Chondrocyte (in vitro differentiated cells): ENCODE measurements around the gene KRT28. TPM values are rescaled to one million over a fixed set of nuclear protein-coding genes. Genes with fewer than 3 reads are reported as not detected.

Experiments
- DNase-seq: peaks from one replicate; pipeline ENCODE4 v3.0.0; 2021; ENCODE audit warnings: mixed read lengths, low spot score
- H3K27ac Mint-ChIP-seq: one replicate; pipeline ENCODE4 v1.8.0; 2021; ENCODE audit warnings: mild to moderate bottlenecking, moderate library complexity, mixed read lengths; ENCODE audit not compliant: unreplicated experiment
- H3K27me3 Mint-ChIP-seq: 2 replicates; pipeline ENCODE4 v1.8.0; 2021; ENCODE audit warnings: low read depth, mixed read lengths
- H3K36me3 Mint-ChIP-seq: 2 replicates; pipeline ENCODE4 v1.8.0; 2021; ENCODE audit warnings: low read depth, mixed read lengths
- H3K4me1 Mint-ChIP-seq: 2 replicates; pipeline ENCODE4 v1.8.0; 2021; ENCODE audit warnings: low read depth, mild to moderate bottlenecking, mixed read lengths
- H3K4me3 Mint-ChIP-seq: one replicate; pipeline ENCODE4 v1.8.0; 2021; ENCODE audit warnings: mild to moderate bottlenecking, moderate library complexity, mixed read lengths; ENCODE audit not compliant: unreplicated experiment
- H3K9me3 Mint-ChIP-seq: 2 replicates; pipeline ENCODE4 v1.8.0; 2021; ENCODE audit warnings: low read depth, mixed read lengths
- total RNA-seq: library from RNA; stranded (reverse); gene quantifications from 3 replicates; pipeline ENCODE4 v1.2.1, GENCODE V29; 2021
- TF ChIP-seq, protein P1 (sequence below): fragments of 200-600 bp; sonication (generic); IDR thresholded peaks from 2 replicates; pipeline ENCODE4 v1.5.0; 2021; ENCODE audit warnings: antibody characterized with exemption, mild to moderate bottlenecking, moderate library complexity

The KRT28 gene
- total RNA-seq, 1 donor from 2014 or later = not detected

GRCh38 chr17:40822132-40822812 lies 22.5 kb upstream of the KRT28 start, which contains the start of gene KRT10:
TSS of gene KRT10 (minus strand) at chr17:40822614. CDS start at chr17:40822585, 29 bp downstream.
- no peaks in the 10 kb centered on the region for H3K9me3 Mint-ChIP-seq
- peaks cover 26% of the 10 kb centered on the region for H3K4me1 Mint-ChIP-seq
- no peak within 1 kb of the TSS for H3K27ac Mint-ChIP-seq
- H3K4me3 Mint-ChIP-seq = no peak within 1 kb of the TSS
- no peak for DNase-seq
- H3K36me3 Mint-ChIP-seq = peaks cover 3% of the 10 kb centered on the region
- TF ChIP-seq, protein P1, sequence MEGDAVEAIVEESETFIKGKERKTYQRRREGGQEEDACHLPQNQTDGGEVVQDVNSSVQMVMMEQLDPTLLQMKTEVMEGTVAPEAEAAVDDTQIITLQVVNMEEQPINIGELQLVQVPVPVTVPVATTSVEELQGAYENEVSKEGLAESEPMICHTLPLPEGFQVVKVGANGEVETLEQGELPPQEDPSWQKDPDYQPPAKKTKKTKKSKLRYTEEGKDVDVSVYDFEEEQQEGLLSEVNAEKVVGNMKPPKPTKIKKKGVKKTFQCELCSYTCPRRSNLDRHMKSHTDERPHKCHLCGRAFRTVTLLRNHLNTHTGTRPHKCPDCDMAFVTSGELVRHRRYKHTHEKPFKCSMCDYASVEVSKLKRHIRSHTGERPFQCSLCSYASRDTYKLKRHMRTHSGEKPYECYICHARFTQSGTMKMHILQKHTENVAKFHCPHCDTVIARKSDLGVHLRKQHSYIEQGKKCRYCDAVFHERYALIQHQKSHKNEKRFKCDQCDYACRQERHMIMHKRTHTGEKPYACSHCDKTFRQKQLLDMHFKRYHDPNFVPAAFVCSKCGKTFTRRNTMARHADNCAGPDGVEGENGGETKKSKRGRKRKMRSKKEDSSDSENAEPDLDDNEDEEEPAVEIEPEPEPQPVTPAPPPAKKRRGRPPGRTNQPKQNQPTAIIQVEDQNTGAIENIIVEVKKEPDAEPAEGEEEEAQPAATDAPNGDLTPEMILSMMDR = no peak
- no peaks in the 10 kb centered on the region for H3K27me3 Mint-ChIP-seq

GRCh38 chr17:40821536-40821935 lies 21.8 kb upstream of the KRT28 start:
- TF ChIP-seq, protein P1 = no peak
- no peaks in the 10 kb centered on the region for H3K9me3 Mint-ChIP-seq
- no peaks in the 10 kb centered on the region for H3K27me3 Mint-ChIP-seq
- H3K4me3 Mint-ChIP-seq = no peak overlapping the region
- H3K4me1 Mint-ChIP-seq = peaks cover 31% of the 10 kb centered on the region
- no peak overlapping the region for H3K27ac Mint-ChIP-seq
- no peak for DNase-seq
- H3K36me3 Mint-ChIP-seq = peaks cover 8% of the 10 kb centered on the region

DNA sequence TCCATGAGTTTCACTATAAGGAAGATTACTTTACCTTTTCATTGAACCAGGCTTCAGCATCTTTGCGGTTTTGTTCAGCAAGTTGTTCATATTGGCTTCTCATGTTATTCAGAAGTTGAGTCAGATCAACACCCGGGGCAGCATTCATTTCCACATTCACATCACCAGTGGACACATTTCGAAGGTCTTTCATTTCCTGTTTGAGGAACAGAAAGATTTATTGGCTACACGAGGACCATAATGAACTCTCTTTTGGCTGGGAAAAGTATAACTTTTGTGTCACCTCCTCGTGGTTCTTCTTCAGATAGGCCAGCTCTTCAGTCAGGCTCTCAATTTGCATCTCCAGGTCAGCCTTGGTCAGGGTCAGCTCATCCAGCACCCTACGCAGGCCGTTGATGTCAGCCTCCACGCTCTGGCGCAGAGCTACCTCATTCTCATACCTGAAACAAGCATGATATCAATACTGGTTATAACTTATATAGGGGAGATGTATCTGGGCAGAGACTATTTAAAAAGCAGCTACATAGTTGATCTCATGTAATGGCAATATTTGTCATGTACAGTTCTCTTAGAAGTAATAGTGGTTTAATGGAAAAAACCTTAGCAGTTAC lies 20.6 kb upstream of the KRT28 start:
- no peaks in the 10 kb centered on the region for H3K9me3 Mint-ChIP-seq
- peaks cover 8% of the 10 kb centered on the region for H3K36me3 Mint-ChIP-seq
- DNase-seq = no peak
- H3K27me3 Mint-ChIP-seq = no peaks in the 10 kb centered on the region
- no peak overlapping the region for H3K27ac Mint-ChIP-seq
- H3K4me1 Mint-ChIP-seq = peaks cover 31% of the 10 kb centered on the region
- no peak overlapping the region for H3K4me3 Mint-ChIP-seq
- TF ChIP-seq, protein P1 = no peak

DNA sequence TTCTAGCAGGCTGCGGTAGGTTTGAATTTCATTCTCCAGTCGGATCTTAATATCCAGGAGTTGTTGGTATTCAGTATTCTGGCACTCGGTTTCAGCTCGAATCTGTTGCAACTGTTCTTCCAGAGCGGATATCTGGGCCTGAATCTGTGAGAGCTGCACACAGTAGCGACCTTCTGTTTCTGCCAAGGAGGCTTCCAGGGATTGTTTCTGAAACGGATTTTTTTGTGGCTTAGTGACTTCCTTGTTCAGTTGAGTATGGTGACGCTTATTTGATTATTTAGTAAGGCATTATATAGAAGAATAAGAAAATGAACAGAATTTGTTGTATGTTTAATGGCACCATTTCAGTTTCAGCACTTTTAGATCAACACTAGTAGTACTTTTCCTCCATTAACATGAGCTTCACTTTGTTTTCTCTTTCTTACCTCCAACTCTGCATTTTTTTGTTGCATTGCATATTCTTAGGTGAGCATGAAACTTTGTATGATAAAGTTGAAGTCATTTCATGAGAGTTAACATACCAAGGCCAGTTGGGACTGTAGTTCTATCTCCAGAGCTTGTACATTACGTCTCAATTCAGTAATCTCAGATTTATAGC lies 19.9 kb upstream of the KRT28 start:
- Mint-ChIP-seq H3K4me3 (peak overlapping the region; percentile 75), H3K4me1 (peaks cover 31% of the 10 kb centered on the region), H3K36me3 (peaks cover 8% of the 10 kb centered on the region), H3K9me3 (no peaks in the 10 kb centered on the region), H3K27ac (no peak overlapping the region), H3K27me3 (no peaks in the 10 kb centered on the region)
- no peak for DNase-seq
- TF ChIP-seq, protein P1 = no peak

- peak; percentile 88 for DNase-seq
- H3K36me3 Mint-ChIP-seq = peaks cover 8% of the 10 kb centered on the region
- peak overlapping the region; percentile 90 for H3K27ac Mint-ChIP-seq
- H3K4me3 Mint-ChIP-seq = peak overlapping the region; percentile 77
- H3K27me3 Mint-ChIP-seq = no peaks in the 10 kb centered on the region
- H3K9me3 Mint-ChIP-seq = no peaks in the 10 kb centered on the region
- TF ChIP-seq, protein P1 = no peak
- peaks cover 32% of the 10 kb centered on the region for H3K4me1 Mint-ChIP-seq
Observed at GRCh38 chr17:40818733-40819527, 19.2 kb upstream of the KRT28 start.
